Measurements from ENCODE around the gene CHGA.

CHGA gene

DNA sequence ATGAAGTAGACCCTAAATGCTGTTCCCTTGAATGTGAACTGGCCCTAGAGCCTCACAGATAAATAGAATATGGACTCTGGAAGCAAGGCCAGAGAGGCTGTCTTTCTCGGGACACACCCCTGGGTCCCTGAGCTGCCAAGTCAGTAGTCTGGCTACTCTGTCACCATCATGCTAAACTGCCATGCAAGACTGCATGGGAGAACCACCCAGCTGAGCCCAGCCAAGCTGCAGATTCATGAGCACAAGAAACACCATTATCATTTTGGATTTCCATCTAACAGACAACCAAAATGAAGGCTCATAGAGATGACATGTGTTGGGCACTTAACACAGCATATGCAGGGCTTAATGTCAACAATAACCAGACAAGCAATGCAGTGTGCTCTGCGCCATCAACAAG, 53.3 kb downstream of the CHGA start:
- Histone ChIP-seq H3K4me3 (ENCODE audit: low read depth in 1 of 2, low read length in 2 of 2) (no peak overlapping the region), H3K9me3 (ENCODE audit: control insufficient read depth in 1 of 2, low read length in 2 of 2) (peaks cover 2 to 17% of the 10 kb centered on the region in 2 donors), H3K4me1 (ENCODE audit: control insufficient read depth in 1 of 2, insufficient read depth in 2 of 2, low read length in 2 of 2) (peaks cover 0 to 8% of the 10 kb centered on the region in 2 donors), H3K36me3 (ENCODE audit: control insufficient read depth in 1 of 2, insufficient read depth in 2 of 2, low read length in 2 of 2) (peaks cover 0 to 31% of the 10 kb centered on the region in 2 donors), H3K27ac (ENCODE audit: low read length) (no peak overlapping the region), H3K27me3 (ENCODE audit: low read depth, low read length) (no peaks in the 10 kb centered on the region)

DNA sequence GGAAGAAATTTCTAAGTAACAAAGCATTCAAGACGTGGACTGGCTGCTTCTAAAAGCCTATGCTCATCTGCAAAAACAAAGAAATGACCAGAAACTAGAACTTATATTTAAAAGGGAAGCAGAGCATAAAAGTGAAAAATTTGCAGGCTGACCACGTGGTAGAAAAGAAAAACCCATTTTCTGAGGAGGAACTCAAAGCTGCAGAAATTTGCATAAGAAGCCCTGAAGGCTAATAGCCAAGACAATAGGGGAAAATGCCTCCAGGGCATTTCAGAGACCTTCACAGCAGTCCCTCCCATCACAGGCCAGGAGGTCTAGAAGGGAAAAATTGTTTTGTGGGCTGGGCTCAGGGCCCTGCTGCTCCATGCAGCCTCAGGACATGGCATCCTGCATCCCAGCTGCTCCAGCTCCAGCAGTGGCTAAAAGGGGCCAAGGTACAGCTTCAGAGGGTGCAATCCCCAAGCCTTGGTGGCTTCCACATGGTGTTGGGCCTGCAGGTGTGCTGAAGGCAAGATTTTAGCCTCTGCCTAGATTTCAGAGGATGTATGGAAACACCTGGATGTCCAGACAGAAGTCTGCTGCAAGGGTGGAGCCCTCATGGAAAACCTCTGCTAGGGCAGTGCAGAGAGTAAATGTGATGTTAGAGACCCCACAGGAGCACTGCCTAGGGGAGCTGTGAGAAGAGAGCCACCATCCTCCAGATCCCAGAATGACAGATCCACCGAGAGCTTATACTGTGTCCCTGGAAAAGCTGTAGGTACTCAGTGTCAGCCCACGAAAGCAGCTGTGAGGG, 55.5 kb downstream of the CHGA start:
- H3K9me3 ChIP-seq (ENCODE audit: control insufficient read depth in 1 of 2, low read length in 2 of 2): peaks cover 2 to 20% of the 10 kb centered on the region in 2 donors
- no peaks in the 10 kb centered on the region for H3K27me3 ChIP-seq (ENCODE audit: low read depth, low read length)
- H3K4me3 ChIP-seq (ENCODE audit: low read depth in 1 of 2, low read length in 2 of 2): no peak overlapping the region
- peaks cover 0 to 31% of the 10 kb centered on the region in 2 donors for H3K36me3 ChIP-seq (ENCODE audit: control insufficient read depth in 1 of 2, insufficient read depth in 2 of 2, low read length in 2 of 2)
- no peaks in the 10 kb centered on the region for H3K4me1 ChIP-seq (ENCODE audit: control insufficient read depth in 1 of 2, insufficient read depth in 2 of 2, low read length in 2 of 2)
- H3K27ac ChIP-seq (ENCODE audit: low read length): no peak overlapping the region

DNA sequence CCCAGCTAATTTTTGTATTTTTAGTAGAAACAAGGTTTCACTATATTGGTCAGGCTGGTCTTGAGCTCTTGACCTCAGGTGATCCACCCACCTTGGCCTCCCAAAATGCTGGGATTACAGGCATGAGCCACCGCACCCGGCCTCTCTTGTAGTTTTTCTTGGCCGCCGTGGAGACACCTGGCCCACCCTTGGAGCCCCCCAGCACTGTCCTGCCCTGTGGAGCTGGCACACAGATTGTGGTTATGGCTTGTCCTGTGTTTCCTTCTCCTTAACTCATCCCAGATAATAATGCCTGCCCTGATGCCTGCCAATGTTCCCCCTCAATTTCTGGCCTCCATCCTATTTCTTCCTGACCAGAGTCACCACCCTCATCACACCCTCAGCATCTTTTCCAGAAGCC, 57.9 kb downstream of the CHGA start:
- H3K4me1 ChIP-seq (ENCODE audit: control insufficient read depth in 1 of 2, insufficient read depth in 2 of 2, low read length in 2 of 2): peaks cover 0 to 3% of the 10 kb centered on the region in 2 donors
- H3K27ac ChIP-seq (ENCODE audit: low read length): no peak overlapping the region
- H3K36me3 ChIP-seq (ENCODE audit: control insufficient read depth in 1 of 2, insufficient read depth in 2 of 2, low read length in 2 of 2): peaks cover 0 to 22% of the 10 kb centered on the region in 2 donors
- H3K27me3 ChIP-seq (ENCODE audit: low read depth, low read length): no peaks in the 10 kb centered on the region
- no peak overlapping the region for H3K4me3 ChIP-seq (ENCODE audit: low read depth in 1 of 2, low read length in 2 of 2)
- H3K9me3 ChIP-seq (ENCODE audit: control insufficient read depth in 1 of 2, low read length in 2 of 2): peaks cover 2 to 12% of the 10 kb centered on the region in 2 donors

DNA sequence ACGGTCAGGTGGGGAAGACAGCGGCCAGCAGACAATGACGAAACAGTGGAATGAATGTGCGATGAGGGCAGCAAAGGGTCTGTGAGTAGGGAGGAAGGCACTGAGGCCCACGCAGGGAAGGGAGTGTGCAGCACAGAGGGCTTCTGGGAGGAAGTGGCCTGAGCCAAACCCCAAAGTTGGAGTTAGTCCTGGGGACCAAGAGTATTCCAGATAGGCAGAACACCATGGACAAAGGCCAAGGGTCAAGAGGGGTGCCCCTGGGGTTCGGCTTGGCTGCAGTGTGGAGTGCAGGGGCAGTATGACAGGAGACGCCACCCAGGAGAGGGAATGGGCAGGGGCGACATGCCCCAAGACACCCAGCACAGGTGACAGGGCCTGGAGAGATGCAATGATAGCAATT, 58.8 kb downstream of the CHGA start:
- peaks cover 6 to 11% of the 10 kb centered on the region in 2 donors for H3K4me1 ChIP-seq (ENCODE audit: control insufficient read depth in 1 of 2, insufficient read depth in 2 of 2, low read length in 2 of 2)
- H3K27me3 ChIP-seq (ENCODE audit: low read depth, low read length): no peaks in the 10 kb centered on the region
- peaks cover 2 to 9% of the 10 kb centered on the region in 2 donors for H3K9me3 ChIP-seq (ENCODE audit: control insufficient read depth in 1 of 2, low read length in 2 of 2)
- H3K27ac ChIP-seq (ENCODE audit: low read length): no peak overlapping the region
- peaks cover 0 to 15% of the 10 kb centered on the region in 2 donors for H3K36me3 ChIP-seq (ENCODE audit: control insufficient read depth in 1 of 2, insufficient read depth in 2 of 2, low read length in 2 of 2)
- no peak overlapping the region for H3K4me3 ChIP-seq (ENCODE audit: low read depth in 1 of 2, low read length in 2 of 2)

DNA sequence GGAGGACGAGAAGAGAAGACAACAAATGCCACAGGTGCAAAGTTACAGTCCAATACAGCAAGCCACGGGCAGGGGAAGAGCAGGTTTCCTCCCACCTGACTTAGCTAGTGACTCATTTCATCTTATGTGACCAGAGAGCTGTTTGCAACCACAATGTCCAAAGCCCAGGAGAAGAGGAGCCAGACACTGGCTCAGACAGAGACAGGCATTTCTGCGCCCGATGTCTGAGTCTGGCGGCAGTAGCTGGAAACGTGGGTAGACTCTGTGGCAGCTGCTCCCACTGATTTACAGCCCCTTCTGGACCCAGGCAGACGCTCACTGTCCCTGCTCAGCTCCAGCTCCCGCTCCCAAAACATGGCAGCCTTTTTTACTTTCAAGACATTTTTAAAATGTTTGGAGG, 60.0 kb downstream of the CHGA start:
- Histone ChIP-seq H3K27ac (ENCODE audit: low read length) (no peak overlapping the region), H3K36me3 (ENCODE audit: control insufficient read depth in 1 of 2, insufficient read depth in 2 of 2, low read length in 2 of 2) (peaks cover 0 to 11% of the 10 kb centered on the region in 2 donors)

DNA sequence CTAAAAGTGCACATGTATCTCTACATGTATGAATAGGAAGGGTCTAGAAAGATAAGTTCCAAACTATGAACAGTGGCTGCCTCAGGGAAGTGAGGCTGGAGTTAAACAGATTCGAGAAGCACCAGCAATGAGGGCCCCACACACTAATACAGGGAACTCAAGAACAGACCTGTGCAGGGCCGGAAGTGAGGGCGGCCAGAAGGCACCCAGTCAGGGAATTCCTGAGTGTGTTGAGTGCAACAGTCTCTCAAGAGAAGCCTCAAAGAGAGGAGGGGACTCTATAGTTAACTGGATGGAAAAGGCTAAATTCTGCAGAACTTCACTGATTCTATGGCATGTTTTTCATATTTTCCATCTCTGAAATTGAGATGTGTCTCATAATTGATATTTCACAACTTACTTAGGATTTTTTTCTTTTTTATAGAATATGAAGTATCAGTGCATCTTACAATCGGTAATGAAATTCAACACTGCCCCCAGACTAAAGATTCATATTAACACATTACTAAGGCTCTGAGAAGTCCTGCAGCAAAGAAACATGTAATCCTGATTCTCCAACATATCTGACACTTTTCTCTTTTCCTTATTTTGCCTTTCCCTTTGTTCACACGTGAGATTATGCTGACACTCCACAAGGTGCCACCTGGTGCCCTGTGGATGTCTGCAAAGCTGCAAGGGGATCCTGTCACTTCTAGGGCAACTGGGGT, 61.3 kb downstream of the CHGA start:
- Histone ChIP-seq H3K27ac (ENCODE audit: low read length) (no peak overlapping the region), H3K4me1 (ENCODE audit: control insufficient read depth in 1 of 2, insufficient read depth in 2 of 2, low read length in 2 of 2) (peaks cover 8 to 25% of the 10 kb centered on the region in 2 donors), H3K9me3 (ENCODE audit: control insufficient read depth in 1 of 2, low read length in 2 of 2) (peaks cover 0 to 3% of the 10 kb centered on the region in 2 donors), H3K4me3 (ENCODE audit: low read depth in 1 of 2, low read length in 2 of 2) (no peak overlapping the region), H3K27me3 (ENCODE audit: low read depth, low read length) (no peaks in the 10 kb centered on the region), H3K36me3 (ENCODE audit: control insufficient read depth in 1 of 2, insufficient read depth in 2 of 2, low read length in 2 of 2) (no peaks in the 10 kb centered on the region)

More for the DNA sequence above, 60.0 kb downstream of the CHGA start:
- Histone ChIP-seq H3K27me3 (ENCODE audit: low read depth, low read length) (no peaks in the 10 kb centered on the region), H3K9me3 (ENCODE audit: control insufficient read depth in 1 of 2, low read length in 2 of 2) (peaks cover 2 to 9% of the 10 kb centered on the region in 2 donors), H3K4me3 (ENCODE audit: low read depth in 1 of 2, low read length in 2 of 2) (no peak overlapping the region), H3K4me1 (ENCODE audit: control insufficient read depth in 1 of 2, insufficient read depth in 2 of 2, low read length in 2 of 2) (peaks cover 8 to 23% of the 10 kb centered on the region in 2 donors)

Data from muscle layer of duodenum (tissue), 2 donors.